ENCODE measurements around the gene GRID1.

Gene GRID1

GRCh38 chr10:86257683-86258082, 108.9 kb downstream of the GRID1 start:
- Histone ChIP-seq H3K79me2 (ENCODE audit: insufficient read depth, low read length) (no peaks in the 10 kb centered on the region), H3K4me1 (ENCODE audit: insufficient read depth, low read length, severe bottlenecking) (no peaks in the 10 kb centered on the region), H2AFZ (ENCODE audit: low read length) (no peak overlapping the region), H3K9ac (ENCODE audit: low read length) (no peak overlapping the region), H3K4me3 (ENCODE audit: low read depth, low read length, poor library complexity, severe bottlenecking) (no peak overlapping the region), H3K27me3 (ENCODE audit: insufficient read depth, low read length) (no peaks in the 10 kb centered on the region; the same call in 1 of the 2 replicates), H3K9me3 (ENCODE audit: low read length) (no peaks in the 10 kb centered on the region), H3K9me2 (ENCODE audit: low read depth, low read length) (no peaks in the 10 kb centered on the region), H3K27ac (ENCODE audit: low read depth, low read length, poor library complexity, severe bottlenecking) (no peak overlapping the region), H3F3A (ENCODE audit: insufficient read depth, low read length) (no peaks in the 10 kb centered on the region), H4K20me1 (ENCODE audit: insufficient read depth, low read length) (no peaks in the 10 kb centered on the region), H3K4me2 (ENCODE audit: low read length) (no peak overlapping the region), H3K36me3 (ENCODE audit: insufficient read depth, low read length) (no peaks in the 10 kb centered on the region)
- TF ChIP-seq CTCF (IDR thresholded peaks at IDR 0.05; ENCODE audit: low read length), result no peak
- no peak for TF ChIP-seq EZH2 (IDR thresholded peaks at IDR 0.05; ENCODE audit: borderline replicate concordance, low read length)

- no peak overlapping the region for H3K9ac ChIP-seq (ENCODE audit: low read length)
- H3K27me3 ChIP-seq (ENCODE audit: insufficient read depth, low read length), result no peaks in the 10 kb centered on the region; the same call in 1 of the 2 replicates
- no peak overlapping the region for H2AFZ ChIP-seq (ENCODE audit: low read length)
- no peaks in the 10 kb centered on the region for H3K9me3 ChIP-seq (ENCODE audit: low read length)
- H3K9me2 ChIP-seq (ENCODE audit: low read depth, low read length), result no peaks in the 10 kb centered on the region
- no peak overlapping the region for H3K4me2 ChIP-seq (ENCODE audit: low read length)
- H3K27ac ChIP-seq (ENCODE audit: low read depth, low read length, poor library complexity, severe bottlenecking), result no peak overlapping the region
- H3F3A ChIP-seq (ENCODE audit: insufficient read depth, low read length), result no peaks in the 10 kb centered on the region
- no peaks in the 10 kb centered on the region for H4K20me1 ChIP-seq (ENCODE audit: insufficient read depth, low read length)
- no peaks in the 10 kb centered on the region for H3K36me3 ChIP-seq (ENCODE audit: insufficient read depth, low read length)
- no peak overlapping the region for H3K4me3 ChIP-seq (ENCODE audit: low read depth, low read length, poor library complexity, severe bottlenecking)
- H3K4me1 ChIP-seq (ENCODE audit: insufficient read depth, low read length, severe bottlenecking), result no peaks in the 10 kb centered on the region
- no peaks in the 10 kb centered on the region for H3K79me2 ChIP-seq (ENCODE audit: insufficient read depth, low read length)
- TF ChIP-seq EZH2 (IDR thresholded peaks at IDR 0.05; ENCODE audit: borderline replicate concordance, low read length), result no peak
Observed at GRCh38 chr10:86256690-86257315, 109.8 kb downstream of the GRID1 start.

GRCh38 chr10:86255405-86256251, 111.0 kb downstream of the GRID1 start:
- Histone ChIP-seq H3K79me2 (ENCODE audit: insufficient read depth, low read length) (no peaks in the 10 kb centered on the region), H3K9me3 (ENCODE audit: low read length) (no peaks in the 10 kb centered on the region), H3K36me3 (ENCODE audit: insufficient read depth, low read length) (no peaks in the 10 kb centered on the region), H3K4me3 (ENCODE audit: low read depth, low read length, poor library complexity, severe bottlenecking) (no peak overlapping the region), H3K9me2 (ENCODE audit: low read depth, low read length) (no peaks in the 10 kb centered on the region), H3K4me1 (ENCODE audit: insufficient read depth, low read length, severe bottlenecking) (no peaks in the 10 kb centered on the region), H3K27ac (ENCODE audit: low read depth, low read length, poor library complexity, severe bottlenecking) (no peak overlapping the region), H3F3A (ENCODE audit: insufficient read depth, low read length) (no peaks in the 10 kb centered on the region), H2AFZ (ENCODE audit: low read length) (no peak overlapping the region), H3K4me2 (ENCODE audit: low read length) (no peak overlapping the region), H3K27me3 (ENCODE audit: insufficient read depth, low read length) (no peaks in the 10 kb centered on the region; the same call in 1 of the 2 replicates), H4K20me1 (ENCODE audit: insufficient read depth, low read length) (no peaks in the 10 kb centered on the region), H3K9ac (ENCODE audit: low read length) (no peak overlapping the region)
- TF ChIP-seq CTCF (IDR thresholded peaks at IDR 0.05; ENCODE audit: low read length) (no peak), EZH2 (IDR thresholded peaks at IDR 0.05; ENCODE audit: borderline replicate concordance, low read length) (no peak)
